ENCODE results near the gene MOXD1.

The MOXD1 gene

GRCh38 chr6:132261354-132261753 lies 139.9 kb downstream of the MOXD1 start:
- no peak for TF ChIP-seq CTCF (IDR thresholded peaks at IDR 0.05; ENCODE audit: insufficient read depth, low read depth, low read length, missing control alignments)

GRCh38 chr6:132259070-132259469 lies 142.2 kb downstream of the MOXD1 start:
- no peak overlapping the region for H3K4me3 ChIP-seq (ENCODE audit: low read depth, low read length)
- TF ChIP-seq CTCF (IDR thresholded peaks at IDR 0.05; ENCODE audit: insufficient read depth, low read depth, low read length, missing control alignments) = no peak
- DNase-seq (ENCODE audit: low read depth) = no peak

More at GRCh38 chr6:132261354-132261753, 139.9 kb downstream of the MOXD1 start:
- no peak overlapping the region for H3K4me3 ChIP-seq (ENCODE audit: low read depth, low read length)
- no peak for DNase-seq (ENCODE audit: low read depth)

- no peak for DNase-seq (ENCODE audit: low read depth)
- no peak for TF ChIP-seq CTCF (IDR thresholded peaks at IDR 0.05; ENCODE audit: insufficient read depth, low read depth, low read length, missing control alignments)
These were observed 143.7 kb downstream of the MOXD1 start for GRCh38 chr6:132257561-132257960.

GRCh38 chr6:132256457-132256856 lies 144.8 kb downstream of the MOXD1 start:
- no peak overlapping the region for H3K4me3 ChIP-seq (ENCODE audit: low read depth, low read length)
- no peak for TF ChIP-seq CTCF (IDR thresholded peaks at IDR 0.05; ENCODE audit: insufficient read depth, low read depth, low read length, missing control alignments)

More at GRCh38 chr6:132257561-132257960, 143.7 kb downstream of the MOXD1 start:
- no peak overlapping the region for H3K4me3 ChIP-seq (ENCODE audit: low read depth, low read length)

GRCh38 chr6:132253906-132254305 lies 147.4 kb downstream of the MOXD1 start:
- TF ChIP-seq CTCF (IDR thresholded peaks at IDR 0.05; ENCODE audit: insufficient read depth, low read depth, low read length, missing control alignments) = no peak
- H3K4me3 ChIP-seq (ENCODE audit: low read depth, low read length) = no peak overlapping the region
- no peak for DNase-seq (ENCODE audit: low read depth)

More at GRCh38 chr6:132256457-132256856, 144.8 kb downstream of the MOXD1 start:
- no peak for DNase-seq (ENCODE audit: low read depth)

- no peak for DNase-seq (ENCODE audit: low read depth)
- TF ChIP-seq CTCF (IDR thresholded peaks at IDR 0.05; ENCODE audit: insufficient read depth, low read depth, low read length, missing control alignments) = no peak
- H3K4me3 ChIP-seq (ENCODE audit: low read depth, low read length) = no peak overlapping the region
These were observed 148.1 kb downstream of the MOXD1 start for GRCh38 chr6:132253211-132253610.

- DNase-seq (ENCODE audit: low read depth) = no peak
- TF ChIP-seq CTCF (IDR thresholded peaks at IDR 0.05; ENCODE audit: insufficient read depth, low read depth, low read length, missing control alignments) = no peak
- H3K4me3 ChIP-seq (ENCODE audit: low read depth, low read length) = no peak overlapping the region
These were observed 149.2 kb downstream of the MOXD1 start for GRCh38 chr6:132252113-132252512.

All from GM12865 (cell line).